Ovary (tissue), 9 donors: ENCODE results near the gene RTTN. TPM values are rescaled to one million over a fixed set of nuclear protein-coding genes. Genes with fewer than 3 reads are reported as not detected.

Experiments used
- DNase-seq, 5 donors: peaks; one replicate each; pipeline ENCODE4 v3.0.0-alpha.2; 2019 to 2020
- H3K27ac ChIP-seq, 2 donors: fragments of 200-600 bp; one replicate each; pipeline versions ENCODE4 v1.5.1 to v1.8.0; 2019 to 2022
- H3K27me3 ChIP-seq: fragments of 200-600 bp; one replicate; pipeline ENCODE4 v1.8.0; 2022
- H3K36me3 ChIP-seq: fragments of 200-600 bp; sonication (generic); one replicate; pipeline ENCODE4 v1.5.1; 2019
- H3K4me1 ChIP-seq: one replicate; pipeline ENCODE4 v1.8.1; 2013; ENCODE audit warnings: mild to moderate bottlenecking, moderate library complexity; ENCODE audit not compliant: insufficient read depth
- H3K4me3 ChIP-seq: fragments of 200-600 bp; sonication (generic); one replicate; pipeline ENCODE4 v1.5.1; 2017
- H3K9me3 ChIP-seq, 2 donors: fragments of 200-600 bp in 1 of 2; sonication (generic) in 1 of 2; one replicate each; pipeline versions ENCODE4 v1.5.1 to v1.8.1; 2013 to 2019; ENCODE audit warnings: mild to moderate bottlenecking in 1 of 2, moderate library complexity in 1 of 2
- CTCF ChIP-seq, 3 donors: fragments of 450-650 bp in 2 of 3; fragments of 200-600 bp in 1 of 3; IDR thresholded peaks; one replicate each; pipeline versions ENCODE4 v1.5.1 to v1.8.0; 2016 to 2022; ENCODE audit warnings: antibody characterized with exemption in 3 of 3, mild to moderate bottlenecking in 1 of 3
- EP300 ChIP-seq: sonication (generic); formaldehyde crosslinking; IDR thresholded peaks from one replicate; pipeline ENCODE4 v1.6.1; 2017; ENCODE audit warnings: antibody characterized with exemption
- POLR2A ChIP-seq: fragments of 450-650 bp; IDR thresholded peaks from one replicate; pipeline ENCODE4 v1.6.1; 2017; ENCODE audit warnings: antibody characterized with exemption, mild to moderate bottlenecking, moderate library complexity
- WGBS, 3 donors: extraction: QIAGEN DNeasy Blood & Tissue Kit in 1 of 3; methylation state at CpG; one replicate each; pipeline versions ENCODE4 v1.1.5 to v1.1.7; 2013 to 2017; 5-methylcytosine and 5-hydroxymethylcytosine counted together
- intact Hi-C, 4 donors: fragments of 100-400 bp; cut with DNase I; formaldehyde crosslinking; loops; one replicate each; pipeline versions ENCODE4 v1.11.0 to v1.15.1; 2022 to 2023
- polyA plus RNA-seq, 2 donors: library from polyadenylated mRNA; stranded (reverse); fragments of 200-250 nt in 1 of 2; fragments of 350-450 nt in 1 of 2; fragmentation: Illumina TruSeq in 1 of 2; extraction: RNeasy Lipid Tissue Mini Kit (QIAGEN cat#74804) in 1 of 2; gene quantifications; one replicate each; pipeline ENCODE4 v1.2.3, GENCODE V29; 2013 to 2014
- total RNA-seq, 7 donors: library from RNA; depleted of rRNA in 2 of 7; stranded (reverse); fragments of >200 nt in 2 of 7; fragmentation: NEBNext Ultra II Directional in 3 of 7; extraction: Animal tissue kit (Norgen Biotek cat#: 25700) in 3 of 7; gene quantifications; one replicate each; pipeline versions ENCODE4 v1.1.0 to v1.2.4, GENCODE V29; 2016 to 2023
- donor health status: DM: no; HTN: no; CAD: no; lungs with moderate emphysema.
- donor health status: DM: no; HTN: no; CAD: no.
- donor health status: Bipolar disorder and iron deficiency.
- donor health status: DM: yes; HTN: yes; CAD: no.
- donor health status: DM: no; HTN: no; CAD: no.
- donor health status: DM: yes; HTN: yes; CAD: no.

RTTN gene
- total and polyA plus RNA-seq, 9 donors: 6.2 to 22.4 (median 14.9) TPM

GRCh38 chr18:70024829-70025228 lies 180.7 kb downstream of the RTTN start:
- no peaks in the 10 kb centered on the region for H3K36me3 ChIP-seq
- H3K27ac ChIP-seq: no peak overlapping the region
- TF ChIP-seq EP300: no peak
- no peak for TF ChIP-seq POLR2A
- TF ChIP-seq CTCF (IDR thresholded peaks at IDR 0.05): no peak
- intact Hi-C loops: no loop called here
- H3K9me3 ChIP-seq: no peaks in the 10 kb centered on the region
- H3K4me3 ChIP-seq: no peak overlapping the region
- H3K4me1 ChIP-seq: no peaks in the 10 kb centered on the region
- DNase-seq: no peak
- no peaks in the 10 kb centered on the region for H3K27me3 ChIP-seq
- WGBS, 3 donors: 96 to 98% (median 97%) methylated on average over 3 of the region's 3 CpGs

- no peak for DNase-seq
- 93 to 96% (median 95%) methylated on average over 2 of the region's 2 CpGs for WGBS, 3 donors
- H3K27me3 ChIP-seq: no peaks in the 10 kb centered on the region
- no peak overlapping the region for H3K27ac ChIP-seq
- no peak for TF ChIP-seq EP300
- intact Hi-C loops: no loop called here
- no peaks in the 10 kb centered on the region for H3K36me3 ChIP-seq
- no peaks in the 10 kb centered on the region for H3K9me3 ChIP-seq
- H3K4me1 ChIP-seq: no peaks in the 10 kb centered on the region
- H3K4me3 ChIP-seq: no peak overlapping the region
Observed at GRCh38 chr18:70024093-70024492, 181.4 kb downstream of the RTTN start.

- TF ChIP-seq EP300 (no peak), CTCF (IDR thresholded peaks at IDR 0.05) (no peak), POLR2A (no peak)
- Histone ChIP-seq H3K4me3 (no peak overlapping the region), H3K27ac (no peak overlapping the region), H3K27me3 (no peaks in the 10 kb centered on the region), H3K9me3 (no peaks in the 10 kb centered on the region), H3K4me1 (no peaks in the 10 kb centered on the region), H3K36me3 (no peaks in the 10 kb centered on the region)
- DNase-seq: no peak
- intact Hi-C loops: no loop called here
- WGBS, 3 donors: 100% methylated on average over 3 of the region's 3 CpGs
Observed at GRCh38 chr18:70022636-70023035, 182.9 kb downstream of the RTTN start.

- no peaks in the 10 kb centered on the region for H3K9me3 ChIP-seq
- no peak for TF ChIP-seq POLR2A
- DNase-seq: no peak
- H3K36me3 ChIP-seq: no peaks in the 10 kb centered on the region
- WGBS, 3 donors: 96 to 100% (median 98%) methylated on average over 1 of the region's 1 CpG
- H3K27me3 ChIP-seq: no peaks in the 10 kb centered on the region
- intact Hi-C loops: no loop called here
- H3K4me1 ChIP-seq: no peaks in the 10 kb centered on the region
- H3K27ac ChIP-seq: peak overlapping the region in 1 of 2 donors; percentile 7
- H3K4me3 ChIP-seq: no peak overlapping the region
Observed at GRCh38 chr18:70021498-70021897, 184.0 kb downstream of the RTTN start.

- Histone ChIP-seq H3K4me3 (no peak overlapping the region), H3K27me3 (no peaks in the 10 kb centered on the region), H3K9me3 (no peaks in the 10 kb centered on the region), H3K27ac (peak overlapping the region in 1 of 2 donors; percentile 26), H3K4me1 (no peaks in the 10 kb centered on the region), H3K36me3 (no peaks in the 10 kb centered on the region)
- intact Hi-C loops: no loop called here
- DNase-seq: no peak
- no peak for TF ChIP-seq EP300
- TF ChIP-seq CTCF (IDR thresholded peaks at IDR 0.05): no peak
- no peak for TF ChIP-seq POLR2A
- 9 to 37% (median 14%) methylated on average over 1 of the region's 1 CpG for WGBS, 3 donors
Observed at GRCh38 chr18:70021043-70021442, 184.4 kb downstream of the RTTN start.

GRCh38 chr18:70019991-70020390 lies 185.5 kb downstream of the RTTN start:
- DNase-seq: no peak
- no peaks in the 10 kb centered on the region for H3K36me3 ChIP-seq
- 96 to 99% (median 97%) methylated on average over 2 of the region's 2 CpGs for WGBS, 3 donors

More at GRCh38 chr18:70019991-70020390, 185.5 kb downstream of the RTTN start:
- no peak overlapping the region for H3K27ac ChIP-seq
- H3K4me3 ChIP-seq: no peak overlapping the region
- no peaks in the 10 kb centered on the region for H3K27me3 ChIP-seq
- no peaks in the 10 kb centered on the region for H3K9me3 ChIP-seq
- no peaks in the 10 kb centered on the region for H3K4me1 ChIP-seq
- TF ChIP-seq EP300: no peak
- no peak for TF ChIP-seq CTCF (IDR thresholded peaks at IDR 0.05)
- no peak for TF ChIP-seq POLR2A
- intact Hi-C loops: no loop called here
